Measurements from ENCODE around the gene ZDHHC12.
"Not testable (repeated sequence)": the region's sequence is repeated elsewhere in the genome, so short reads cannot be mapped to it uniquely, and the experiment has no call there.

The ZDHHC12 gene

GRCh38 chr9:128702949-128703615 lies 20.8 kb downstream of the ZDHHC12 start:
- no peaks in the 10 kb centered on the region for H3K9me3 ChIP-seq (ENCODE audit: low read depth, low read length)
- TF ChIP-seq POLR2AphosphoS5 (IDR thresholded peaks at IDR 0.05; ENCODE audit: borderline replicate concordance, low read depth, low read length) (peak; percentile 27; the same call in 1 of the 2 replicates), EZH2 (IDR thresholded peaks at IDR 0.05) (no peak)
- peak overlapping the region; percentile 91 for H3K4me3 ChIP-seq
- DNase-seq (ENCODE audit: low read depth, low spot score), result no peak
- peak overlapping the region; percentile 78 for H3K27ac ChIP-seq
- no peaks in the 10 kb centered on the region for H3K36me3 ChIP-seq (ENCODE audit: insufficient read depth, low read length)
- H3K9ac ChIP-seq (ENCODE audit: insufficient read length), result peak overlapping the region; percentile 85

- no peak for TF ChIP-seq FOXP2 (optimal IDR thresholded peaks at IDR 0.05; ENCODE audit: control extremely low read depth, extremely low read length, insufficient read depth)
- TF ChIP-seq POLR2AphosphoS5 (IDR thresholded peaks at IDR 0.05; ENCODE audit: borderline replicate concordance, low read depth, low read length), result peak; percentile 48
- no peak for TF ChIP-seq EZH2 (IDR thresholded peaks at IDR 0.05)
- peak within 1 kb of the TSS; percentile 91 for H3K4me3 ChIP-seq
- peak within 1 kb of the TSS; percentile 78 for H3K27ac ChIP-seq
- DNase-seq (ENCODE audit: low read depth, low spot score), result no peak
- peak within 1 kb of the TSS; percentile 85 for H3K9ac ChIP-seq (ENCODE audit: insufficient read length)
- H3K36me3 ChIP-seq (ENCODE audit: insufficient read depth, low read length), result peaks cover 1% of the 10 kb centered on the region
- H3K9me3 ChIP-seq (ENCODE audit: low read depth, low read length), result no peaks in the 10 kb centered on the region
Observed at GRCh38 chr9:128702445-128702948, 21.4 kb downstream of the ZDHHC12 start, which contains the start of gene PKN3. TSS of gene PKN3 (plus strand) at chr9:128702503. CDS start at chr9:128702916, 413 bp downstream.

- H3K36me3 ChIP-seq (ENCODE audit: insufficient read depth, low read length), result peaks cover 13% of the 10 kb centered on the region
- H3K9ac ChIP-seq (ENCODE audit: insufficient read length), result no peak overlapping the region
- no peak for DNase-seq (ENCODE audit: low read depth, low spot score)
- no peaks in the 10 kb centered on the region for H3K9me3 ChIP-seq (ENCODE audit: low read depth, low read length)
- TF ChIP-seq POLR2AphosphoS5 (IDR thresholded peaks at IDR 0.05; ENCODE audit: borderline replicate concordance, low read depth, low read length) (no peak), FOXP2 (optimal IDR thresholded peaks at IDR 0.05; ENCODE audit: control extremely low read depth, extremely low read length, insufficient read depth) (no peak), EZH2 (IDR thresholded peaks at IDR 0.05) (no peak)
- no peak overlapping the region for H3K27ac ChIP-seq
- no peak overlapping the region for H3K4me3 ChIP-seq
Observed at GRCh38 chr9:128701227-128701854, 22.6 kb downstream of the ZDHHC12 start.

- DNase-seq (ENCODE audit: low read depth, low spot score); H3K9ac ChIP-seq (ENCODE audit: insufficient read length); H3K4me3 ChIP-seq; H3K9me3 ChIP-seq (ENCODE audit: low read depth, low read length); H3K27ac ChIP-seq: not testable (repeated sequence)
- peaks cover 29% of the 10 kb centered on the region for H3K36me3 ChIP-seq (ENCODE audit: insufficient read depth, low read length)
Observed at GRCh38 chr9:128699096-128699795, 24.7 kb downstream of the ZDHHC12 start.

- no peak overlapping the region for H3K4me3 ChIP-seq
- no peak overlapping the region for H3K9ac ChIP-seq (ENCODE audit: insufficient read length)
- peak overlapping the region; percentile 63 for H3K27ac ChIP-seq
- peaks cover 50% of the 10 kb centered on the region for H3K36me3 ChIP-seq (ENCODE audit: insufficient read depth, low read length)
- no peaks in the 10 kb centered on the region for H3K9me3 ChIP-seq (ENCODE audit: low read depth, low read length)
- DNase-seq (ENCODE audit: low read depth, low spot score), result no peak
- TF ChIP-seq POLR2AphosphoS5 (IDR thresholded peaks at IDR 0.05; ENCODE audit: borderline replicate concordance, low read depth, low read length) (peak; percentile 54; the same call in 1 of the 2 replicates), FOXP2 (optimal IDR thresholded peaks at IDR 0.05; ENCODE audit: control extremely low read depth, extremely low read length, insufficient read depth) (no peak)
Observed at GRCh38 chr9:128696923-128697707, 26.8 kb downstream of the ZDHHC12 start.

- no peaks in the 10 kb centered on the region for H3K9me3 ChIP-seq (ENCODE audit: low read depth, low read length)
- peaks cover 70% of the 10 kb centered on the region for H3K36me3 ChIP-seq (ENCODE audit: insufficient read depth, low read length)
- H3K27ac ChIP-seq, result peak overlapping the region; percentile 15
- H3K9ac ChIP-seq (ENCODE audit: insufficient read length), result no peak overlapping the region
- H3K4me3 ChIP-seq, result no peak overlapping the region
- TF ChIP-seq POLR2AphosphoS5 (IDR thresholded peaks at IDR 0.05; ENCODE audit: borderline replicate concordance, low read depth, low read length), result no peak
- no peak for TF ChIP-seq EZH2 (IDR thresholded peaks at IDR 0.05)
- TF ChIP-seq FOXP2 (optimal IDR thresholded peaks at IDR 0.05; ENCODE audit: control extremely low read depth, extremely low read length, insufficient read depth), result no peak
- DNase-seq (ENCODE audit: low read depth, low spot score), result no peak
Observed at GRCh38 chr9:128694344-128694743, 29.6 kb downstream of the ZDHHC12 start.

- H3K36me3 ChIP-seq (ENCODE audit: insufficient read depth, low read length), result peaks cover 70% of the 10 kb centered on the region
- H3K9ac ChIP-seq (ENCODE audit: insufficient read length); H3K27ac ChIP-seq; H3K9me3 ChIP-seq (ENCODE audit: low read depth, low read length); H3K4me3 ChIP-seq; DNase-seq (ENCODE audit: low read depth, low spot score): not testable (repeated sequence)
Observed at GRCh38 chr9:128693738-128694137, 30.2 kb downstream of the ZDHHC12 start.

GRCh38 chr9:128690684-128691034 lies 33.3 kb downstream of the ZDHHC12 start:
- Histone ChIP-seq H3K9ac (ENCODE audit: insufficient read length) (peak overlapping the region; percentile 92), H3K9me3 (ENCODE audit: low read depth, low read length) (no peaks in the 10 kb centered on the region), H3K36me3 (ENCODE audit: insufficient read depth, low read length) (peaks cover 50% of the 10 kb centered on the region), H3K4me3 (peak overlapping the region; percentile 91), H3K27ac (peak overlapping the region; percentile 72)
- TF ChIP-seq POLR2AphosphoS5 (IDR thresholded peaks at IDR 0.05; ENCODE audit: borderline replicate concordance, low read depth, low read length) (no peak; the same call in 1 of the 2 replicates), FOXP2 (optimal IDR thresholded peaks at IDR 0.05; ENCODE audit: control extremely low read depth, extremely low read length, insufficient read depth) (no peak), EZH2 (IDR thresholded peaks at IDR 0.05) (no peak)
- no peak for DNase-seq (ENCODE audit: low read depth, low spot score)

All from SK-N-MC (cell line).